GM10266 (cell line): Measurements from ENCODE around the gene TFE3.
"Not testable (repeated sequence)": the region's sequence is repeated elsewhere in the genome, so short reads cannot be mapped to it uniquely, and the experiment has no call there.

Experiments
- DNase-seq: peaks from one replicate; pipeline ENCODE4 v3.0.0; 2012; ENCODE audit errors: extremely low spot score
- TF ChIP-seq, protein P1 (sequence below): IDR thresholded peaks from 2 replicates; pipeline ENCODE4 v1.5.1; 2012; ENCODE audit warnings: mild to moderate bottlenecking, low read depth; ENCODE audit not compliant: control insufficient read depth, insufficient read depth; ENCODE audit errors: missing control alignments

Gene TFE3

DNA sequence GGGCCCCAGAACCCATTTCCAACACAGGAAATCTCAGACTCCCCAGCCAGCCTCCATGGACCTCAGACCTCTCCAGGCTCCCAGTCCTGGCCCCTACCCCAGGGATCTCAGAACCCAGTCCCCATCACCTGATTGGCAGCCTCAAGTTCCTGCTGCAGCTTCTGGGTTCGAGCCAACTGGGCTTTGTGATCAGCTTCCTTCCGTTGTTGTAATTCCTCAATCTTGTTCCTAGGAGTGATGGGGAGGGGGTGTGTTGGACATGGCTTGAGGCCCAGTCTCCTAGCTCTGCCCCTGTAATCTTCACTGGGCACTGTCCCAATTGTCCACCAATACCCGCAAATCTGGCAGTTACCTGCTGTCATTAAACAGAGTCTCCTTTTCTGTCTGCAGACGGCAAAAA lies 53.7 kb downstream of the TFE3 start:
- TF ChIP-seq, protein P1, sequence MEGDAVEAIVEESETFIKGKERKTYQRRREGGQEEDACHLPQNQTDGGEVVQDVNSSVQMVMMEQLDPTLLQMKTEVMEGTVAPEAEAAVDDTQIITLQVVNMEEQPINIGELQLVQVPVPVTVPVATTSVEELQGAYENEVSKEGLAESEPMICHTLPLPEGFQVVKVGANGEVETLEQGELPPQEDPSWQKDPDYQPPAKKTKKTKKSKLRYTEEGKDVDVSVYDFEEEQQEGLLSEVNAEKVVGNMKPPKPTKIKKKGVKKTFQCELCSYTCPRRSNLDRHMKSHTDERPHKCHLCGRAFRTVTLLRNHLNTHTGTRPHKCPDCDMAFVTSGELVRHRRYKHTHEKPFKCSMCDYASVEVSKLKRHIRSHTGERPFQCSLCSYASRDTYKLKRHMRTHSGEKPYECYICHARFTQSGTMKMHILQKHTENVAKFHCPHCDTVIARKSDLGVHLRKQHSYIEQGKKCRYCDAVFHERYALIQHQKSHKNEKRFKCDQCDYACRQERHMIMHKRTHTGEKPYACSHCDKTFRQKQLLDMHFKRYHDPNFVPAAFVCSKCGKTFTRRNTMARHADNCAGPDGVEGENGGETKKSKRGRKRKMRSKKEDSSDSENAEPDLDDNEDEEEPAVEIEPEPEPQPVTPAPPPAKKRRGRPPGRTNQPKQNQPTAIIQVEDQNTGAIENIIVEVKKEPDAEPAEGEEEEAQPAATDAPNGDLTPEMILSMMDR, result no peak
- no peak for DNase-seq

DNA sequence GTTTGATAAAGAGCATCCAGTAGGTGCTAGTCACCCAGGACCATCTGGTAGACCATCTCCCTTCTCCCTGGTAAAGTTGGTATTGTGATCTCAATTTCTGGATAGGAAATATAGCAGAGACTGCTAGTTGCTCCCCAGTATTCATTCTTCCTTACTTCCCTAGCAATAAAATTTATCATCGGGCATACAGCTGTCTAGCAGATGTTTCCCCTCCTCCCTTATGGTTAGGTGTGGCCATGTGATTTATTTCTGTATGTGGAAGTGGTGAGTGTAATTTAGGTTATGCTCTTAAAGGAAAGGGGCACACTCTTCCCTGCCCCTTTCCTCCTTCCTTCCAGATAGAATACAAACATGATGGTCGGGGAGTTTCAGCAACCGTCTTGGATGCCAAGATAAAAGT lies 59.3 kb downstream of the TFE3 start:
- TF ChIP-seq, protein P1, result no peak

DNA sequence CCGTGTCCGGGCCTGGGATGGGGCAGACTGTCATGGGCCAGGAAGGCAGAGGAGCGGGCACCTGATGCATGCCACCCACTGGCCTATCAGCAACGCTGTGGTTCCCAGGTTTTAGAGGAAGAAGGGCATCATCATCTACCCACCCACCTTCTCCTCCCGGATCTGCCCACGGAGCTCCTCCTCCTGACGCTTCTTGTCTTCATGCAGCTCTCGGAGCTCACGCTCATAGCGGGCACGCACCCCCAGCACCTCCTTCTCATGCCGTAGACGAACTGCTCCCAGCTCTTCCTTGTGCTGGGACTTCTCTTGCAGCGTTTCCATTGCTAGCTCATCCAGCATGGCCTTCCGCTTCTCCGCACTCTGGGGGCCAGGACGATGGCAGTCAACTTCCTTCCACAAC lies 60.1 kb downstream of the TFE3 start:
- TF ChIP-seq, protein P1, result no peak
- no peak for DNase-seq

More for the DNA sequence above, 59.3 kb downstream of the TFE3 start:
- no peak for DNase-seq

DNA sequence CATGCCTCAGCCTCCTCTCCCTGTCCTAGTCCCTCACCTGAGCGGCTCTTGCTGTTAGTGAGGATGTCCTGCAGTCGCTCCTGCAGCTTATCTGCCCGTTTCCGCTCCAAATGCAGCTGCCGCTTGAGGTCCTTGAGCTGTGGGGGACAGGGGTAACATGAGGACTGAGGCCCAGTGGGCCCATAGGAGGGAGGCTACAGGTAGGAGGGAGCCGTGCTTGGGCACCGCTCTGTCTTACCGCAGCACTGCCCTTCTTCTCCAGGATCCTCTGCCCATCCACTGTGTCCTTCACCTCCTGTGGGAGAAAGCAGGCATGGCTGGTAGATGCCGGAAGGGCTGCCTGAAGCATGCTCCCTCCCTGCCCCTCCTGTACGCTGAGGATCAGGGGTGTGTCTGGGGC lies 62.0 kb downstream of the TFE3 start:
- no peak for DNase-seq
- TF ChIP-seq, protein P1, result no peak

DNA sequence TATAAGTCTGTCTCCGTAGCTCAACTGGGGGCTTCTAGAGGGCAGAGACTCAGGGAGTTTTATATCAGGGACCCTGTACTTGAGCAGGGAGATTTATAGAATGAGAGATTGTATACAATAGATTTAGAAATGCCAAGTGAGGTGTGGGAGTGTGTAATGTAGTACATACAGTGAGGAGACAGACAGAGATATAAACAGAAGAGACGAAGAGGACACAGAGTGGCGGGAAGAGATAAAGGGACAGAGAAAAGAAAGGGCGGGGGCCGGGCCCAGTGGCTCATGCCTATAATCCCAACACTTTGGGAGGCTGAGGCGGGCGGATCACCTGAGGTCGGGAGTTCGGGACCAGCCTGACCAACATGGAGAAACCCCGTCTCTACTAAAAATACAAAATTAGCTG lies 62.8 kb downstream of the TFE3 start:
- DNase-seq, result not testable (repeated sequence)
